HG02970 (cell line): ENCODE results near the gene GALK1.
"Not testable (repeated sequence)": the region's sequence is repeated elsewhere in the genome, so short reads cannot be mapped to it uniquely, and the experiment has no call there.

Experiments
- ATAC-seq: cut with Tn5 transposase; IDR thresholded peaks from one replicate; pipeline ENCODE4 v1.9.1; 2021; ENCODE audit warnings: mild to moderate bottlenecking, moderate library complexity, moderate number of reproducible peaks; ENCODE audit not compliant: unreplicated experiment, low FRiP score

The GALK1 gene

GRCh38 chr17:75784473-75785015 lies 19.6 kb upstream of the GALK1 start, which contains the start of gene UNK:
TSS of gene UNK (plus strand) at chr17:75784806. CDS start at chr17:75784881, 75 bp downstream.
- peak; percentile 59 for ATAC-seq

- no peak for ATAC-seq
Measured at GRCh38 chr17:75783803-75784472, 18.9 kb upstream of the GALK1 start.

GRCh38 chr17:75783069-75783783 lies 18.2 kb upstream of the GALK1 start:
- no peak for ATAC-seq

GRCh38 chr17:75779987-75780889 lies 15.2 kb upstream of the GALK1 start:
- ATAC-seq, result no peak

GRCh38 chr17:75779250-75779986 lies 14.4 kb upstream of the GALK1 start:
- ATAC-seq, result peak; percentile 61

GRCh38 chr17:75778861-75779249 lies 13.9 kb upstream of the GALK1 start:
- peak; percentile 12 for ATAC-seq

GRCh38 chr17:75778066-75778860 lies 13.3 kb upstream of the GALK1 start:
- not testable (repeated sequence) for ATAC-seq

- no peak for ATAC-seq
Measured at GRCh38 chr17:75777296-75777922, 12.4 kb upstream of the GALK1 start.

GRCh38 chr17:75776386-75777295 lies 11.6 kb upstream of the GALK1 start:
- no peak for ATAC-seq

GRCh38 chr17:75774991-75775668 lies 10.1 kb upstream of the GALK1 start:
- no peak for ATAC-seq

GRCh38 chr17:75774471-75774990 lies 9.5 kb upstream of the GALK1 start:
- ATAC-seq, result no peak

GRCh38 chr17:75773808-75774470 lies 8.9 kb upstream of the GALK1 start:
- no peak for ATAC-seq

- no peak for ATAC-seq
Measured at GRCh38 chr17:75773121-75773807, 8.3 kb upstream of the GALK1 start.

- ATAC-seq, result no peak
Measured at GRCh38 chr17:75771334-75772281, 6.6 kb upstream of the GALK1 start.

- no peak for ATAC-seq
Measured at GRCh38 chr17:75769536-75769935, 4.5 kb upstream of the GALK1 start.
